Fibroblast of skin of left quadriceps (primary cell): Measurements from ENCODE around the gene HHAT.
"Not testable (repeated sequence)": the region's sequence is repeated elsewhere in the genome, so short reads cannot be mapped to it uniquely, and the experiment has no call there.

ENCODE experiments used
- DNase-seq, 2 experiments: peaks; one replicate each; pipeline ENCODE4 v3.0.0-alpha.2; 2013; ENCODE audit warnings: low read depth in 2 of 2

HHAT gene

GRCh38 chr1:210313921-210314320 lies 14.8 kb upstream of the HHAT start:
- DNase-seq = no peak

GRCh38 chr1:210315529-210315928 lies 13.2 kb upstream of the HHAT start:
- DNase-seq = no peak

- no peak for DNase-seq
Measured at GRCh38 chr1:210321131-210321530, 7.6 kb upstream of the HHAT start.

GRCh38 chr1:210321552-210321951 lies 7.2 kb upstream of the HHAT start:
- no peak for DNase-seq

GRCh38 chr1:210323957-210324356 lies 4.7 kb upstream of the HHAT start:
- DNase-seq = no peak

- DNase-seq = no peak
Measured at GRCh38 chr1:210325026-210325670, 3.6 kb upstream of the HHAT start.

GRCh38 chr1:210328032-210328745 lies 513 bp upstream of the HHAT start:
- DNase-seq = no peak

GRCh38 chr1:210330279-210330866 lies 1.7 kb downstream of the HHAT start:
- no peak for DNase-seq

- DNase-seq = no peak
Measured at GRCh38 chr1:210332233-210332632, 3.5 kb downstream of the HHAT start.

GRCh38 chr1:210332719-210333398 lies 4.2 kb downstream of the HHAT start:
- DNase-seq = no peak

GRCh38 chr1:210335001-210335400 lies 6.3 kb downstream of the HHAT start:
- no peak for DNase-seq

GRCh38 chr1:210336362-210336761 lies 7.7 kb downstream of the HHAT start:
- no peak for DNase-seq

- no peak for DNase-seq
Measured at GRCh38 chr1:210339500-210339899, 10.8 kb downstream of the HHAT start.

- DNase-seq = no peak
Measured at GRCh38 chr1:210340311-210340710, 11.6 kb downstream of the HHAT start.

- no peak for DNase-seq
Measured at GRCh38 chr1:210340841-210341240, 12.1 kb downstream of the HHAT start.

- no peak for DNase-seq
Measured at GRCh38 chr1:210342986-210343780, 14.5 kb downstream of the HHAT start.

GRCh38 chr1:210344706-210345105 lies 16.0 kb downstream of the HHAT start:
- DNase-seq = no peak

- DNase-seq = no peak
Measured at GRCh38 chr1:210347112-210347511, 18.4 kb downstream of the HHAT start.

- no peak for DNase-seq
Measured at GRCh38 chr1:210351496-210351895, 22.8 kb downstream of the HHAT start.

- DNase-seq = no peak
Measured at GRCh38 chr1:210352575-210352974, 23.9 kb downstream of the HHAT start.

GRCh38 chr1:210354305-210354704 lies 25.6 kb downstream of the HHAT start:
- DNase-seq = not testable (repeated sequence)

- DNase-seq = no peak
Measured at GRCh38 chr1:210358626-210359025, 29.9 kb downstream of the HHAT start.
